NCI-H1694 treated with DMSO at 0.1 percent for 48 hours (cell line): ENCODE data around the gene TBC1D22A.

Experiments
- DNase-seq: peaks from one replicate; lab custom pipeline; 2025; lab: John Stamatoyannopoulos, UW

The TBC1D22A gene

DNA sequence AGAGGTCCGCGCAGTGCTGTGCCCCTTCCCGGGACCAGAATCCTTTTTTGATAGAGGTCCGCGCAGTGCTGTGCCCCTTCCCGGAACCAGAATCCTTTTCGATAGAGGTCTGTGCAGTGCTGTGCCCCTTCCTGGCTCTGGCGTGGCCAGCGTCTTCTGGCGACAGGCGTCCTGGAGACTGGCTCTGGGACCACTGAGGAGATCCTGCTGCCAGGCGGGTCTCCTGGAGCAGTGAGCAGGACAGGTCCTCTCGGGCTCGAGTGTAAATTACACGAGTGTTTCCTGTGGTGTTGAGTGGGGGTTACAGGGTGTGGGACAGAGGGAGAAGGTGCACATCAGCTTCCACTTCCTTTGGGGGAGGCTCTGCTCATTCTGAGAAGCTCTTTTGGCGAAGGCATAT, 98.1 kb downstream of the TBC1D22A start:
- DNase-seq = no peak

DNA sequence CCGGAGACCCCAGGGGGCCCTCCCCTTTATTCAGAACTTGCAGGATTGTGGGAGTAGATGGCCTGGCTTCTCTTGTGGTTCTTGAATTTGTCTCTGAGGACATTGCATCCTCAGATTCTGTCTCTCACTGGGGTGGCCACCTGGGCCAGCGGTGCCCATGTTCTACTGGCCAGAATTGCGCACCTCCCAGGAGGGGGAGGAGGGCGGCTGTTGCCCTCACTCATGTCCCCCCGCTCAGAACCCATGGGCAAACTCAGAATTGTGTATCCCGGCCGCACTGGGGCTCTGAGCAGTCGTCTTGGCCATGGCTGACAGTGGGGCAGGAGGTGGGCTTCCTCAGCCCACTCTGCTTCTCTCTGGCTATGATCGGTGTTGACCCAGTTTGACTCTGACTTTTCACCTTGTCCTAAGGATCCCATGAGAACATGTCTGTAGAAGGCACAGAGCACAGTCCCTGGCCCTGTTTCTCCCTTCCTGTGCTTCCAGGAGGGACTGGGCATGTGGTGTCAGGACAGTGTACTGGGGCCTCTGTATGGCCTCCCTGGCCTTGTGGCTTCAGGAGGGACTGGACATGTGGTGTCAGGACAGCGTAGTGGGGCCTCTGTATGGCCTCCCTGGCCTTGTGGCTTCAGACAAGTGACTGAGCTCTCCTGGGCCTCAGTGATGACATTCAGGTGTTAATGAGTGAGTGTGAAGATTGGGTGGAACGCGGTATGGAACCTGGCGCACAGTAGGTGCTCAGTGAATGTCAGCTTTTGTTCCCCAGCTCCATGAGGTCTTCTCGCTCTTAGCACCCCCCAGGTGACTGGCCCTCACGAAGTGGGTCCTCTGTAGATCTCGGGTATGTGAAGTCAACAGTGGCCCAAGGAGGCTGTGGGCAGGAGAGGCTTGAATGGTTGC, 99.3 kb downstream of the TBC1D22A start:
- DNase-seq = no peak

DNA sequence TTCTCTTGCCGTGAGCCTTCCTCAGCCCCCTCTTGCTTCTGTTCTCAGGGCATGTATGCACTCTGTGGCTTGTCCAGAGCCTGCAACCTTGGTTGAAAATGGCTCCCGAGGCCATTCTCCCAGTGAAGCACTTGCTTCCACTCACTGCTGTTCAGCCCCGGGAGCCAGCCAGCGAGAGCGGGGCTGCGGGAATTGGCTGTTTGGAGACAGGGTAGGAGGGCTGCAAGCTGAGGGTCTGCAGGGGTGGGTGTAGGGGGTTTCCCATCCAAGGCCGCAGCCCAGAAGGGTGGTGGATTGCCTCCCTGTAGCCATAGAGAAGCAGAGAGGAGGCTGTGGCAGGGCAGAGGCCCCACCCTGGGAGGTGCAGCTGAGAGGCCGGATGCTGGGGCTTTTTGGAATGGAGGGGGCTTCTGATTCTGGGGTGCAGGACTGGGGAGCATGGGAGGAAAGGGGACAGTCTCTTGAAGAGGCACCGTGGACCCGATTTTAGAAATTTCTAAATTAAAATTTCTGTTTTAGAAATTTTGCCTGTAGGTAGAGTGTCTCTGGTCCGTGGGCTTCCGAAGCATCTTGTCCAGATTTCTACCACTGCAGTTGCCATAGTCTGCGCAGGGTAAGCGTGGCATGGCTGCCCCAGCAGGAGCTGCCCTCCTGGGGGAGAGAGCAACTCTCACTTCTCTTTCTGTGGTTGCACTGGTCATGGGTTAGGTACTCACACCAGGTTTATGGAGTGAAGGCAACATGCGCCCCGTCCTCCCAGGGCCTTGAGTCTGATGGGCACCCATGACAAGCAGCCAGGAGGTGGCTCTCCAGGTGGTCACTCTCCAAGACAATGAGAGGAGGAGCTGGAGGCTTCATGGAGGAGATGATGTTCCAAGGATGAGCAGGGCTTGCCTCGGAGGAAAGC, 100.2 kb downstream of the TBC1D22A start:
- DNase-seq = no peak

DNA sequence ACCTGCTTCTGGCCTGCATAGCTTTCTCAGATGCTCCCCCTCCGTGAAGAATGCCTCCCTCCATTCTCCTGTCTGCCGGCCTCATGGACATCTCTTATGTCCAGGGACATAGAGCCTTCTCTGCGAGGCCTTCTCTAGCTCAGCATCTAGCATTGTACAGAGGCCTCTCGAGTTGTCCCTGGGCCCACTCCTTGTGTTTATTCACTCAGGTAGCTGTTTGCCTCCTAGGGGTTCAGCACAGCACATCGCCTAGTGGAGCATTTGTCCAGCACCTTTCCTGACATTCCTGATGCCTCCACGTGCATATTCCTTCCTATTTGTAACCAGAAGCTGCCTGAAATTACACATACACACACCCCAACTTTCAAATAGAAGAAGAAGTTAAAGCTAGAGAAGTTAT, 101.3 kb downstream of the TBC1D22A start:
- DNase-seq = no peak

DNA sequence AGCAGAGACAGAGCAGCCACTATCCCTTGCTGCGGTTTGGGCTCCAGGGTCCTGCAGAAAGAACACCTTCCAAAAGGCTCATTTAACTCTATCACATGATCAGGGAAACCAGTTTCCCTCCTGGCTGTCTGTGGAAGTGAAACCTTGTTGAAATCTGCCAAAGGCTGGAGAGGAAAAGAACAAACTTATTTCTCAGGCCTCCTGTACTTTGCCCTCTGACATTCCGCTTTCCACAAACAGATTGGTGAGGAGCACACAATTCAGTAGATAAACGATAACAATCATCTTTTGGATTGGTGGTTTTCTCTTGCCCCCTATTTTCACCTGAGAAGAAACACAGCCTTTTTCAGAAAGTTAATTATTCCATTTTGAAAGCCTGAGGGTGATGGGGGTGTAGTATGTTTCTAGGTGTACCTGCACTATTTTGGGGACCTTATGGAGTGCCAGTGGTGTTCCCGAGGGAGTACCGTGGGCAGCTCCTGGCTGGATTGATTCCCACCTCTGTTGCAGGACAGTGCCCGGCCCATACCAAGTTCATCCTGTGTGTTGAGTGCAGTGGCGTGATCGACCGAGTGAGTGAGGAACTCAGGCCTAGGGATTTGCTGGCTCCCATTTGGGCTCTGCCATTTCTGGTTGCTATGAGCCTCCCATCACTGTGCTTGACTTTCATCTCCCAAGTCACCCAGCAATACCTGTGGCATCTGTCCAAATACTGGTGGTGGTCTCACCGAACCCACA, 102.0 kb downstream of the TBC1D22A start:
- DNase-seq = no peak

DNA sequence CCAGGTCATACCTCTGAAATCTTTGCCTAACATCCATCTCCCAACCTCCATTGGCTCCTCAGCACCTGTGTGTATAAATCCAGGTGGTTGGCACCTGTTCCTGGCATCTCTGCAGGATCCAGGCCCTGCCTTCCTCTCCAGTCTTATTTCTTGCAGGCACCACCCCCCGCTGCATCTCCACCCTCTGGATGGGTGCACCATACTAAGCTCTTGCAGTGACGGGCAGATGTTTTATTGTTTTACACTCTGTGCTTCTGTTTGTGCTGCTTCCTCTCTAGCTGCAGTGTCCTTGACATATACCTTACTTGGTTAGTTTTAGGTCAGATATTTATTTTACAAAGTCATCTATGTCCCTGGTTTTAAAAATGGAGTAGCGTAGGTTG, 102.6 kb downstream of the TBC1D22A start:
- no peak for DNase-seq

DNA sequence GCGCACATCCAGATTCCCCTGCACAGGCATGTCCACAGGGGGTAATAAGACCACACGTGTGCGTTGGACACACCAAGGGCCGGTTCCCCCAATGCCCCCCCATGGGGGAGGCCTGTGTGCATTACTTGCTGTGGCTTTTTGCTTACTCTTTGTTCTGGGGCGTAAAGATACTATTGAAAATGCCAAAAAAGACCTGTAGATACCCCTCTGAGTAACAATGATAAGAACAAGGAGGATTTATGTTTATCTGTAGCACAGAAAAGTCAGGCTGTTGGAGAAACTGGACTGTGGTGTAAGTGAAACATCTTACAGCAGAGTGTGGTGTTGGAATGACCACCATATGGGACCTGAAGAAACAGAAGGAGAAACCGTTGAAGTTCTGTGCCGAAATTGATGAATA, 103.2 kb downstream of the TBC1D22A start:
- no peak for DNase-seq

DNA sequence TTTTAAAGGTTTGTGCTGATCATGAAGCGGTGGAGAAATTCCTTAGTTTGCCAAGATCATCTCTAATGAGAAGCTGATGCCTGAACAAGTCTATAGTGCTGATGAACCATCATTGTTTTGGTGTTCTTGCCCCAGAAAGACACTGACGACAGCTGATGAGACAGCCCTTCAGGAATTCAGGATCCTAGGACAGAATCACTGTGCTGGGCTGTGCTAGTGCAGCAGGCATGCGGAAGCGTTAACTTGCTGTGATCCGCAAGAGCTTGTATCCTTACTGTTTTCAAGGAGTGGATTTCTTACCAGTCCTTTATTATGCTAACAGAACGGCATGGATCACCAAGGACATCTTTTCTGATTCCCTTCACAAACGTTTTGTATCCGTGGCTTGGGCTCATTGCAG, 104.1 kb downstream of the TBC1D22A start:
- no peak for DNase-seq

DNA sequence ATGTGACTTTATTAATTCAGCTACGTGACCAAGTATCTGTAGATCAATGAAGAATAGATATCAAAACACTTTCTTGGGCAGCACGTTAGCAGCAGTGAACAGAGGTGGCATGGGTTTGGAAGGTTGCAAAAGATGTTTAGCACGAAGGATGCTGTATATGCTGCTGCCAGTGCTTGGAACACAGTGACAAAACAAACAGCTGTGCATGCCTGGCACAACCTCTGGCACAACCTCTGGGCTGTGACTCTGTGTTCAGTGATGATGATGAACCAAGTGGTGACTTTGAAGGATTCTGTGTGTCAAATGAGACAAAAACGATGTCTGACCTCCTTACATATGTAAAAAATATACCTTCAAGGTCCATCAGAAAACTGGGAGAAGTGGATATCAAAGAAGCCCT, 104.7 kb downstream of the TBC1D22A start:
- no peak for DNase-seq

DNA sequence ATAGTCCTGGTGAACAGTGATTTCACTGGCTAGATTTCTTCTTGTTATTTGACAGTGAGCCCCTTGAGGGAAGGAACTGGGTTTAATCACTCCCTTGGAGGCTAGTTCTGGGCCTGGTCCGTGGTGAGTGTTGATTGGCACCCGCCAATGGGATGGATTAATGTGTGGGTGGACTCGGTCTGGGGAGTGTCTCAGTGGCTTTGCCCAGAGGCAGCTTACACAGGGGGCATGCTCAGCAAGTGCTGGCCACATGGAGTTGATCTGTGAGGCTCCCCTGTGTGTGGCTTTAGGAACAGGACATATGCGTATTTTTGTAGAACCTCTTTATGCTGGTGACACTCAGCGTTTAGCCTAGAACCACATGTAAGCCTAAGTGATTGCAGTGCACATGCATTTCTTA, 106.9 kb downstream of the TBC1D22A start:
- DNase-seq = no peak

DNA sequence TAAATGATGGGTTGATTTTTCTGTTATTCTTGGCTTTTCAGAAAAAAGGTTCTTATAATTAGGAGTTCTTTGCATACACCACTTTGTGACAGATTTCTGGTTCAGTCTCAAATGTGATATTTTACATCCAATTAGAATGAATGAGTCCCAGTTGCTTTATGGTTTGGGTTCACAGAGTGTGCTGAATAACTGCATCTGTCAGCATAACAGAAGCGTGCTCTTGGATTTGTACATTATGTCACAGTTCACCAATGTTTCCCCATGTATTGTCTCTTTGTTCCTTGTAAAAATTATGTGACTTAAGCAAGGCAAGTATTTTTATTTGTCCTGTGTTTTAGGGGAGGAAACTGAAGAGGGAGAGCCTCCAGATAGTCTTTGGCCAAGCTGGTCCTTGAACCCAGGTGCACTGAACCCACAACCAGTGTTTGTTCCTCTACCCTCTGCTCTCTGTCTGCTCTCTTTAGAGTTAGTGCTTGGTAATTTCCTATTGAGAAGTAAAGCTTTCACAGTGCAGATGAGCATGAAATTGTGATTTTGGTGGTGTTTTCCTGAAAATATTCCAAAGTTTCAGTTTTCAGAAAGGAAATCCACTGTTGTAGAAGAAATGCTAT, 107.5 kb downstream of the TBC1D22A start:
- no peak for DNase-seq

DNA sequence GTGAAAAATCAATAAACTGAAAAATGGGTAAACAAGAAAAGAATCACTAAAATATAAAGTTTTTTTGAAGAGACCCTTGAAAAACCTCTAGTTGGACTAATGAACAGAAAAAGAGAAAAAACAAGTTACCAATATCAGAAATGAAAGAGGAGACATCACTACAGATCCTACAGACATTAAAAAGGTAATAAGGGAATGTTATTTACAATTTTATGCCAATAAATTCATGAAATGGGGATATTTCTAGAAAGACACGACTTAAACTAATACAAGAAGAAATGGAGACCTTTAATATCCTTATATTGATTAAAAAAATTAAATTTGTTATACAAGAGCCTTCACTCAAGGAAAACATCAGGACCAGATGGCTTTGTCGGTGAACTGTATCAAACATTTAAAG, 109.4 kb downstream of the TBC1D22A start:
- no peak for DNase-seq

DNA sequence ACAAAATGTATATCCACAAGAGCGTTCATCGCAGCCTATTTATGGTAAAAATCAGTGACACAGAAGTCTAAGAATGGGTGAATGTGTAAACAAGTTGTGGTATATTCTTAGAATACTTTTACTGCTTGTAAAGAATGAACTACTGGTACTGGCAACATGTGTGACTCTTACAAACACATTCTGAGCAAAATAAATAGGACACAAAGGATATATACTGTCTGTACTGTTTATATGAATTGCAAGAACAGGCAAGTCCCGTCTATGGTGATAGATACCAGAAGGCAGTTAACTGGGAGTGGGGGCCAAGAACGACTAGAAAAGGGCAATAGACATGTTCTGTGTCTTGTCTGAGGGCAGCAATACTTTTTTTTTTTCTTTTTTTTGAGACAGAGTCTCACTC, 112.6 kb downstream of the TBC1D22A start:
- DNase-seq = no peak

DNA sequence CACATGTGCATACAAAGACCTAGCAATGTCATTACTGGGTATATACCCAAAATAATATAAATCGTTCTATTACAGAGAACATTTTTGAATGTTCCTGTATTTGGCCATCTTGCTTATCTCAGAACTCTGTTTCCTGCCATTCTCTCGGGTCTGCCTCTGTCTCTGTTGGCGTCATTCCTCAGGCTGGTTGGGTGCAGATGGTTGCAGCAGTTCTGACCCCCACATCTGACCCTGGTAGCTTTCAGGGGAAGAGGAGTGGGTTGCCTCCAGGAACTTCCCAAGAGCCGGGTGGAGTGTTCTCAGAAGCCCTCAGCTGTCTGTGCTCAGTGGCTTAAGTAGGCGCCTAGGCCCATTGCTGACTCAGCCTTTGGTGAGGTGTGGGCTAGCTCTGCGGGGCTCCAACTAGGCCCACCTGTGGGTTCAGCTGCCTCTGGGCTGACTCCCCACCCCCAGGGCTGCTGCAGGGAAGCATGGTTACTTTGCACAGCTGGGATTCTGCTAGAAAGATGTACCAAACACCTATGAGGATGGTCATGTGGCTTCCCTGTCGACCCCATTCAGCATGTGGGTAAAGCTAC, 114.0 kb downstream of the TBC1D22A start:
- DNase-seq = no peak

DNA sequence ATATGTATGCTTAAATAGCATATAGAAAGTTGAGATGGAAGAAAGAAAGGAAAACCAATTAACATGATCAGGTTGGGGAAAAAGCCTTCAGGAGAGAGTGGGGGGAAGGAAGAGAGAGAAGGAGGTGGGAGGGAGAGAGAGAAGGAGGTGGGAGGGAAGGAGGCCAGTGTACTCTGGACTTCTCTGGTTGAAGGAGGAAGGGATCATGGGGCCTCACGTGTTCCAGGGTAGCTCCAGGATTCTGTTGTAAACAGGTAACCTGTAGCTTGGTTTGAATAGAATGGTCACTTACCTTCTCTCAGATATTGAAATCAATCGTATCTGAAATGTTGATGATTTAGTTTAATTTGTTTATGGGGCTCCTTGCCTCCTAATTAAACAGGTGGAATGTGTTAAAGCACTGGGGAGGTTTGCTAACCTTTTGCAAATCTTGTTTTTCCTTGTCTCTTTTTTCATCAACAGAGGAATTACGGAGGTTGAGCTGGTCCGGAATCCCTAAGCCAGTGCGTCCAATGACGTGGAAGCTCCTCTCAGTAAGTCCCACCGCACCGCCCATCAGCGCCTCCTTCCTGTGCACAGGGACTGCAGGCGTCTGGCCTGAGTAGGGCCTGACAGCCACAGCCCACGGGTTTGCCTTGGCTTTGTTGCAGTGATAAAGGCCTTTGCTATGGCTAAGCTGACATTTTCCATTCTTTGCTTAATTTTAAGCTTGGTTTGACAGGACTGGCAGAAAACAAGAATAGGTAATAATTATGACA, 115.9 kb downstream of the TBC1D22A start:
- DNase-seq = no peak

DNA sequence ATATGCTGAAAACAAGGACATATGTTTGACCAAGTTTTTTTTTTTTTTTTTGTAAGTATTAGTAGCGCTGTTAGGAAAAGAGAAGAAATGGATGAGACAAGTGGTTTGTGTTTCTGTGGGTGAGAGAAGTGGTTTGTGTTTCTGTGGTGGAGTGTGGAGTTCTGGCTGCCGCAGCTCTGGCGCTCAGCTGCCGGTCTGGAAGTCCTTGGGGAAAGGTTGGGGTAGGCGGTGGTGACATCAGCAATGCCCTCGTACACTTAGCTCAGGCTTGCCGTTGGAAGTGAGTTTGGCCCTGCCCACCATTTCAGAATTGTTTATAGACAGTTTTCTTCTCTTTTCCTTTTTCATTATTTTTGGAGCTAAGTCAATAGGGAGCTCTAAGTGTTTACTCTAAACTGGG, 116.6 kb downstream of the TBC1D22A start:
- DNase-seq = no peak

DNA sequence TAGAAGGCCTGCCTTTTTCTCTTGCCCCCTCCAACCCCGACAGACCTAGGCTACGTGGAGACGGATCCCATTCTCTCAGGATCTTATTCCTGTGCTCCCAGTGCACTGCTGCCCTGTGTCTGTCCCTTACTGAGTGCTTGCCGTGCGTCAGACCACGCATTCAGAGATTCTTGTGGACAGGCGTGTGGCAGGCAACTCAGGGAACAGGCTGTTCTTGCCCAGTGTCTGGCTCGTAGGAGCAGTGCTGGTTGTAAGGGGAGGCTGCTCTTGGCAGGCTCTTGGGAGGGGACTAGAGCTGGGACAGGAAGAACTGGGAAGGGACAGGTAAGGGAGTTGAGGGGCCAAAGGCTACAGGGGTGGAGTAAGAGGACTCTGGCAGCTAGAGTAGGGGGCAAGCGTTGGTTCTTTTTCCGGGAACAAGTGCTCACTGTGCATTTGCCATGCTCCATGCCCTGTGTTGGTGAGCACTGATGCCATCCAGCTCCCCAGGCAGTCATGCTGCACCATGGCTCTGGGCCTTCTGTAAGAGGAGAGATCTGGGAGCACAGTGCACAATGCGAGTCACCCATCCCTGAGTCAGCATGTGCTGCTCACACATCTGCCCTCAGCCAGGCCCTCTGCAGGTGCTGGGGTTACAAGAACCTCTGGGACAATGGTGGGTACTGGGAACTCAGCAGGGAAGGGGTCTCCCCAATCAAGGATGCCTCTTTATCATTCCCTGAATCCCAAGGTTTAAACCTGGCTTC, 119.1 kb downstream of the TBC1D22A start:
- no peak for DNase-seq

DNA sequence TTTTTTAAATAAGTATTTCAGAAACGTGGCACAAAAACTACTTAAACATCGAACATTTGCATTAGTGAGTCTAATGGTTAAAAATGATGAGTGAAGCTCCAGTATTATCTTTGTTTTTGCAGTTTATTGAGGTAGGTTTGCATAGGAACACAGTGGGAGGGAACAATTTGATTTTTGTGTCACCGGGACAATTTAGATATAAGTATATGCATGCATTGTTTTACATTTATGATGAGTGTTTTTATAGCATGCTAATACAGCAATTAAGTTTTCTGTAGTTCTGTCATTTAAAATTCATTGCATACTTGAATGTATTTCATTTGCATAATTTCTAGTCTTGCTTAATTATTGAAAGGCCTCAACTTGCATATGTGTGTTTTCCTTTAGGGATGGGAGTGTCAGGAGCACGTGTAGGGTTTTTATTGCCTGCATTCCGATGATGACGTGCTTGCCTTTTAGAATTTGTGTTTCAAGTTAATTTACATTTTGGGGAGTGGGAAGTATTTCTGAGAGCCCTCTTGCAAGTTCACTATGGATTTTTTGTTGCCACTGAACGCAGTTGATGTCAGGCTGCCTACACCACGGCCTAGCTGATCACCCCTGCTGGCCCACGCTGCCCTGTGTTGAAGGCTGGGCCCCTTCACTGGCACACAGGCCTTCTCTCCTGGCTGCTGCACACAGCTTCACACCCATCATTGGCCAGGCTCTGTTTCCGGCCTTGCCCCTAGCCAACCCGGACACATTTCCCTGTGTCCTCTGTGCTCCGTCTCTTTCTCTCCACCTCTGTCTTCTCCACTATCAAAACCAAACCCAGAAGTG, 120.9 kb downstream of the TBC1D22A start:
- DNase-seq = no peak

DNA sequence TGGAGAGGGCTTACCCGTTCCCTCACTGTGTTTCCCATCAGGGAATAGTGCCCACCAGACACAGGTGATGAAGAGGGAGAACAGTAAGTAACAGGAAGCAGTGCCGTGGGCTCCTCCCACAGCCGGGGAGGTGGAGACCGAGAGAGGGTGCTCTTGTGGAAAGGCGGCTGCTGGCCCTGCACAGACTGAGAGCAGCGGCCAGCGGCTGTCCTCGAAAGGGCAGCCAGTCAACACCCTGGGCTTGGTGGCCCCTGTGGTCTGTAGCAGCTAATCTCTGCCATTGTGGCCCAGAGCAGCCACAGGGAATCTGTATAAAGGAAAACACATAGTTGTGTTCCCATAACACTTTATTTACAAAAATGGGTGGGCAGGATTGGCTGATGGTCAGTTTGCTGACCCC, 121.9 kb downstream of the TBC1D22A start:
- DNase-seq = no peak
